H9 (cell line): ENCODE data around the gene IFFO2. TPM values are rescaled to one million over a fixed set of nuclear protein-coding genes. Genes with fewer than 3 reads are reported as not detected.

ENCODE experiments used
- DNase-seq: peaks from one replicate; pipeline ENCODE4 v3.0.0-alpha.2; 2017
- H2AFZ ChIP-seq: one replicate; pipeline ENCODE4 v1.6.1; 2013; ENCODE audit warnings: mild to moderate bottlenecking, low read length, control low read depth, moderate library complexity
- H2AK5ac ChIP-seq: 2 replicates; pipeline ENCODE4 v1.6.1; 2013; ENCODE audit warnings: low read length, control low read depth, mixed read lengths; ENCODE audit not compliant: insufficient read length
- H2BK120ac ChIP-seq: one replicate; pipeline ENCODE4 v1.6.1; 2013; ENCODE audit warnings: low read depth, mild to moderate bottlenecking, low read length, control low read depth, inconsistent platforms; ENCODE audit not compliant: poor library complexity, severe bottlenecking
- H2BK12ac ChIP-seq: 2 replicates; pipeline ENCODE4 v1.6.1; 2013; ENCODE audit warnings: low read length, control low read depth, mixed read lengths, low read depth; ENCODE audit not compliant: insufficient read length
- H2BK15ac ChIP-seq: 2 replicates; pipeline ENCODE4 v1.6.1; 2013; ENCODE audit warnings: low read depth, low read length, control low read depth
- H2BK20ac ChIP-seq: one replicate; pipeline ENCODE4 v1.6.1; 2013; ENCODE audit warnings: low read depth, mild to moderate bottlenecking, low read length, control low read depth, inconsistent platforms; ENCODE audit not compliant: poor library complexity, severe bottlenecking
- H2BK5ac ChIP-seq: 2 replicates; pipeline ENCODE4 v1.6.1; 2013; ENCODE audit warnings: low read length, control low read depth, mixed read lengths; ENCODE audit not compliant: insufficient read length
- H3K14ac ChIP-seq: 2 replicates; pipeline ENCODE4 v1.6.1; 2013; ENCODE audit warnings: low read length, control low read depth; ENCODE audit not compliant: insufficient read depth
- H3K18ac ChIP-seq: 2 replicates; pipeline ENCODE4 v1.6.1; 2013; ENCODE audit warnings: low read depth, mild to moderate bottlenecking, mixed read lengths, low read length, control low read depth; ENCODE audit not compliant: insufficient read length
- H3K23ac ChIP-seq: 2 replicates; pipeline ENCODE4 v1.6.1; 2013; ENCODE audit warnings: low read length, control low read depth, mixed read lengths, low read depth; ENCODE audit not compliant: insufficient read length
- H3K23me2 ChIP-seq: 2 replicates; pipeline ENCODE4 v1.6.1; 2013; ENCODE audit warnings: low read depth, mild to moderate bottlenecking, mixed read lengths, low read length, control low read depth; ENCODE audit not compliant: insufficient read length, poor library complexity, severe bottlenecking
- H3K27ac ChIP-seq: 2 replicates; pipeline ENCODE4 v1.5.1; 2013; ENCODE audit warnings: low read length, control low read depth, mixed read lengths, low read depth; ENCODE audit not compliant: insufficient read length
- H3K27me3 ChIP-seq: 2 replicates; pipeline ENCODE4 v1.6.1; 2013; ENCODE audit warnings: low read length, control low read depth, inconsistent platforms; ENCODE audit not compliant: insufficient read depth
- H3K4ac ChIP-seq: 2 replicates; pipeline ENCODE4 v1.6.1; 2013; ENCODE audit warnings: low read depth, mild to moderate bottlenecking, control low read depth, inconsistent platforms, low read length, moderate library complexity
- H3K4me1 ChIP-seq: 2 replicates; pipeline ENCODE4 v1.6.1; 2013; ENCODE audit warnings: low read length, control low read depth, inconsistent platforms; ENCODE audit not compliant: insufficient read depth
- H3K4me2 ChIP-seq: 2 replicates; pipeline ENCODE4 v1.6.1; 2013; ENCODE audit warnings: low read length, control low read depth, mixed read lengths; ENCODE audit not compliant: insufficient read length, insufficient read depth
- H3K56ac ChIP-seq: 2 replicates; pipeline ENCODE4 v1.6.1; 2013; ENCODE audit warnings: low read depth, mild to moderate bottlenecking, mixed read lengths, low read length, control low read depth; ENCODE audit not compliant: insufficient read length
- H3K79me1 ChIP-seq: 2 replicates; pipeline ENCODE4 v1.6.1; 2013; ENCODE audit warnings: low read depth, mild to moderate bottlenecking, moderate library complexity, low read length, control low read depth, inconsistent platforms; ENCODE audit not compliant: insufficient read depth, poor library complexity, severe bottlenecking
- H3K79me2 ChIP-seq: 2 replicates; pipeline ENCODE4 v1.6.1; 2013; ENCODE audit warnings: low read length, control low read depth, inconsistent platforms; ENCODE audit not compliant: insufficient read depth
- H3K9ac ChIP-seq: 2 replicates; pipeline ENCODE4 v1.6.1; 2013; ENCODE audit warnings: low read length, control low read depth, mixed read lengths; ENCODE audit not compliant: insufficient read length; ENCODE audit errors: extremely low read depth
- H3K9me3 ChIP-seq: one replicate; pipeline ENCODE4 v1.6.1; 2013; ENCODE audit warnings: low read depth, low read length, inconsistent platforms; ENCODE audit not compliant: control insufficient read depth
- H3T11ph ChIP-seq: one replicate; pipeline ENCODE4 v1.6.1; 2013; ENCODE audit warnings: mild to moderate bottlenecking, low read length, control low read depth, inconsistent platforms
- H4K20me1 ChIP-seq: one replicate; pipeline ENCODE4 v1.6.1; 2013; ENCODE audit not compliant: control insufficient read depth, insufficient read length, insufficient read depth
- H4K5ac ChIP-seq: 2 replicates; pipeline ENCODE4 v1.6.1; 2013; ENCODE audit warnings: low read depth, mild to moderate bottlenecking, mixed read lengths, low read length, control low read depth; ENCODE audit not compliant: insufficient read length
- H4K8ac ChIP-seq: replicated peaks from 2 replicates; pipeline ENCODE4 v1.6.1; 2013; ENCODE audit warnings: low read length, control low read depth, mixed read lengths, low read depth; ENCODE audit not compliant: insufficient read length
- H4K91ac ChIP-seq: 2 replicates; pipeline ENCODE4 v1.6.1; 2013; ENCODE audit warnings: low read depth, mild to moderate bottlenecking, moderate library complexity, mixed read lengths, low read length, control low read depth; ENCODE audit not compliant: insufficient read length
- H3K27ac Mint-ChIP-seq, 3 experiments: 2 replicates in 2 of 3; 3 replicates in 1 of 3; pipeline ENCODE4 v1.8.0; 2020 to 2021; ENCODE audit warnings: mixed read lengths in 3 of 3, mild to moderate bottlenecking in 1 of 3, moderate library complexity in 1 of 3
- H3K27me3 Mint-ChIP-seq: 2 replicates; pipeline ENCODE4 v1.8.0; 2021; ENCODE audit warnings: low read depth, mild to moderate bottlenecking, moderate library complexity, mixed read lengths
- H3K36me3 Mint-ChIP-seq, 3 experiments: 2 replicates in 2 of 3; 3 replicates in 1 of 3; pipeline ENCODE4 v1.8.0; 2020 to 2021; ENCODE audit warnings: low read depth in 3 of 3, mixed read lengths in 3 of 3; ENCODE audit not compliant: insufficient read depth in 1 of 3
- H3K4me1 Mint-ChIP-seq, 2 experiments: 2 replicates each; pipeline ENCODE4 v1.8.0; 2020; ENCODE audit warnings: mixed read lengths in 2 of 2
- H3K4me3 Mint-ChIP-seq, 2 experiments: 2 replicates in 1 of 2; 3 replicates in 1 of 2; pipeline ENCODE4 v1.8.0; 2020 to 2021; ENCODE audit warnings: mild to moderate bottlenecking in 2 of 2, mixed read lengths in 2 of 2, moderate library complexity in 1 of 2
- H3K9me3 Mint-ChIP-seq, 2 experiments: 2 replicates in 1 of 2; 3 replicates in 1 of 2; pipeline ENCODE4 v1.8.0; 2020; ENCODE audit warnings: mild to moderate bottlenecking in 2 of 2, mixed read lengths in 2 of 2, moderate library complexity in 1 of 2
- WGBS: extraction: QIAGEN DNeasy Blood & Tissue Kit; methylation state at CpG from one replicate; pipeline ENCODE4 v1.1.7; 2013; ENCODE audit warnings: missing lambda C conversion rate, low lambda C conversion rate, mixed read lengths; ENCODE audit not compliant: insufficient read length; ENCODE audit errors: extremely low coverage; 5-methylcytosine and 5-hydroxymethylcytosine counted together
- total RNA-seq: library from RNA; stranded (reverse); gene quantifications from 2 replicates; pipeline ENCODE4 v1.2.1, GENCODE V29; 2021
- TF ChIP-seq, protein P1 (sequence below): fragments of 200-600 bp; sonication (generic); conservative IDR thresholded peaks from 3 replicates; pipeline ENCODE4 v1.8.0; 2021; ENCODE audit warnings: antibody characterized with exemption, mild to moderate bottlenecking

Gene IFFO2
- total RNA-seq, 1 experiment from 2014 or later = 3.6 TPM

DNA sequence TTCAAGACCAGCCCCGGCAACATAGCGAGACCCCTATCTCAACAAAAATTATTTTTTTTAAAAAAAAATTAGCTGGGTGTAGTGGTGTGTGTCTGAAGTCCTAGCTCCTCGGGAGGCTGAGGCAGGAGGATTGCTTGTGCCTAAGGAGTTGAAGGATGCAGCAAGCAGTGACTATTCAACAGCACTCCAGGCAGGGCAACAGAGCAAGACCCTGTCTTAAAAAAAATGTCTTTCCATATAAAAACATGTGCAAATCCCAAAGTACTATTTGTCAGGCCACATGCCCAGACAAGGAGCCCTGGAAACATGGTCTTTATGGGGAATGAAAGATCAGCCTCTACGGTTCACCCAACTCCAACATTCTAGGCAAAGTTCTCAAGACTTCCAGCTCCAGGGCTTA lies 13.3 kb downstream of the IFFO2 start:
- Histone ChIP-seq H4K5ac (no peak overlapping the region), H4K20me1 (no peaks in the 10 kb centered on the region), H3K79me1 (no peaks in the 10 kb centered on the region), H3K18ac (no peak overlapping the region), H3K27me3 (no peaks in the 10 kb centered on the region), H3K4me2 (no peak overlapping the region), H4K8ac (no peak overlapping the region), H3K79me2 (no peaks in the 10 kb centered on the region), H3K27ac (no peak overlapping the region), H2BK5ac (no peak overlapping the region), H2BK20ac (no peak overlapping the region), H3K4ac (no peak overlapping the region), H2AK5ac (no peak overlapping the region), H2BK120ac (no peak overlapping the region), H3K4me1 (peaks cover 5% of the 10 kb centered on the region; the same call in 1 of the 2 replicates), H3K23ac (no peak overlapping the region), H4K91ac (no peak overlapping the region), H3K14ac (no peak overlapping the region), H3K56ac (no peak overlapping the region), H3K9ac (no peak overlapping the region), H2BK12ac (no peak overlapping the region), H3K23me2 (no peaks in the 10 kb centered on the region), H3T11ph (no peak overlapping the region), H2AFZ (no peak overlapping the region), H3K9me3 (no peaks in the 10 kb centered on the region), H2BK15ac (no peak overlapping the region)
- WGBS = no CpG with 5 or more reads among the region's 4 CpGs
- DNase-seq = no peak
- Mint-ChIP-seq H3K36me3 (no peaks in the 10 kb centered on the region; a peak in 1 of 7 replicates), H3K4me3 (no peak overlapping the region; a peak in 1 of 5 replicates), H3K4me1 (peaks cover 48 to 60% of the 10 kb centered on the region in 2 experiments), H3K27me3 (no peaks in the 10 kb centered on the region; the same call in 1 of the 2 replicates), H3K27ac (no peak overlapping the region), H3K9me3 (no peaks in the 10 kb centered on the region; a peak in 2 of 5 replicates)
- TF ChIP-seq, protein P1, sequence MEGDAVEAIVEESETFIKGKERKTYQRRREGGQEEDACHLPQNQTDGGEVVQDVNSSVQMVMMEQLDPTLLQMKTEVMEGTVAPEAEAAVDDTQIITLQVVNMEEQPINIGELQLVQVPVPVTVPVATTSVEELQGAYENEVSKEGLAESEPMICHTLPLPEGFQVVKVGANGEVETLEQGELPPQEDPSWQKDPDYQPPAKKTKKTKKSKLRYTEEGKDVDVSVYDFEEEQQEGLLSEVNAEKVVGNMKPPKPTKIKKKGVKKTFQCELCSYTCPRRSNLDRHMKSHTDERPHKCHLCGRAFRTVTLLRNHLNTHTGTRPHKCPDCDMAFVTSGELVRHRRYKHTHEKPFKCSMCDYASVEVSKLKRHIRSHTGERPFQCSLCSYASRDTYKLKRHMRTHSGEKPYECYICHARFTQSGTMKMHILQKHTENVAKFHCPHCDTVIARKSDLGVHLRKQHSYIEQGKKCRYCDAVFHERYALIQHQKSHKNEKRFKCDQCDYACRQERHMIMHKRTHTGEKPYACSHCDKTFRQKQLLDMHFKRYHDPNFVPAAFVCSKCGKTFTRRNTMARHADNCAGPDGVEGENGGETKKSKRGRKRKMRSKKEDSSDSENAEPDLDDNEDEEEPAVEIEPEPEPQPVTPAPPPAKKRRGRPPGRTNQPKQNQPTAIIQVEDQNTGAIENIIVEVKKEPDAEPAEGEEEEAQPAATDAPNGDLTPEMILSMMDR = no peak
